HepG2 (cell line): ENCODE measurements around the gene ZBTB7A. TPM values are rescaled to one million over a fixed set of nuclear protein-coding genes. Genes with fewer than 3 reads are reported as not detected.

Source experiments
- ATAC-seq: fragments of 200-7000 bp; cut with Tn5 transposase; 3 replicates; pipeline ENCODE4 v1.9.1; 2020; ENCODE audit warnings: mild to moderate bottlenecking, moderate library complexity
- BruUV-seq: library from RNA; stranded (reverse); fragments of 400-500 nt; replicated peaks from 2 replicates; lab custom pipeline; 2021; lab: Mats Ljungman, UMichigan
- CTCF ChIA-PET: fragments of 300-600 bp; formaldehyde crosslinking; extraction: SDS; loops from one replicate; lab custom pipeline; 2021; ENCODE audit warnings: low total read pairs, inconsistent platforms, low intra/inter-chr PET ratio; lab: Yijun Ruan, JAX
- POLR2A ChIA-PET: fragments of 350-600 bp; sonication (Branson Sonifier 250); formaldehyde crosslinking; loops from one replicate; lab custom pipeline; 2020; ENCODE audit warnings: antibody characterized with exemption, inconsistent platforms; lab: Yijun Ruan, JAX
- DNase-seq: peaks from one replicate; pipeline ENCODE4 v3.0.0-alpha.2; 2015; ENCODE audit warnings: low spot score
- FAIRE-seq: peaks from 3 replicates; lab custom pipeline; 2011; peaks lifted over from hg19 to GRCh38; lab: Jason Lieb, UNC
- H2AFZ ChIP-seq: one replicate; pipeline ENCODE4 v1.6.1; 2011; ENCODE audit warnings: low read length, inconsistent platforms
- H3K27ac ChIP-seq: fragments of 300-600 bp; 3 replicates; pipeline ENCODE4 v1.8.0; 2011; ENCODE audit warnings: mixed run types, mild to moderate bottlenecking, mixed read lengths, low read length, inconsistent platforms; ENCODE audit not compliant: insufficient read depth; ENCODE audit errors: extremely low read length
- H3K27me3 ChIP-seq, 2 experiments: fragments of 200-600 bp in 1 of 2; 2 replicates in 1 of 2; 3 replicates in 1 of 2; pipeline versions ENCODE4 v1.6.0 to v1.8.0; 2011; ENCODE audit warnings: low read length in 2 of 2, mild to moderate bottlenecking in 2 of 2, moderate library complexity in 2 of 2, inconsistent platforms in 1 of 2; ENCODE audit not compliant: insufficient read depth in 2 of 2, control insufficient read depth in 1 of 2
- H3K36me3 ChIP-seq, 2 experiments: fragments of 200-600 bp in 1 of 2; replicated peaks in 1 of 2; 2 replicates in 1 of 2; 3 replicates in 1 of 2; pipeline versions ENCODE4 v1.5.1 to v1.8.0; 2011; ENCODE audit warnings: low read length in 2 of 2, inconsistent platforms in 1 of 2; ENCODE audit not compliant: insufficient read depth in 2 of 2, control insufficient read depth in 1 of 2
- H3K4me1 ChIP-seq: 2 replicates; pipeline ENCODE4 v1.5.1; 2012; ENCODE audit warnings: low read length, inconsistent platforms; ENCODE audit not compliant: insufficient read depth
- H3K4me2 ChIP-seq: 2 replicates; pipeline ENCODE4 v1.6.0; 2011; ENCODE audit warnings: low read depth, low read length, inconsistent platforms
- H3K4me3 ChIP-seq, 3 experiments: fragments of 200-600 bp in 1 of 3; sonication (generic), shearing (Covaris generic) in 1 of 3; replicated peaks in 1 of 3; 2 replicates each; pipeline ENCODE4 v1.5.1; 2011 to 2016; ENCODE audit warnings: low read length in 3 of 3, inconsistent platforms in 2 of 3, low read depth in 2 of 3, mild to moderate bottlenecking in 2 of 3, control low read depth in 1 of 3, mixed read lengths in 1 of 3; ENCODE audit not compliant: insufficient read depth in 1 of 3
- H3K79me2 ChIP-seq: one replicate; pipeline ENCODE4 v1.6.1; 2011; ENCODE audit warnings: low read length, inconsistent platforms; ENCODE audit not compliant: insufficient read depth
- H3K9ac ChIP-seq: 2 replicates; pipeline ENCODE4 v1.6.0; 2011; ENCODE audit warnings: mild to moderate bottlenecking, low read depth, low read length, inconsistent platforms; ENCODE audit not compliant: insufficient read depth
- H3K9me3 ChIP-seq: 2 replicates; pipeline ENCODE4 v1.5.1; 2012; ENCODE audit warnings: mild to moderate bottlenecking, low read length
- H4K20me1 ChIP-seq: 2 replicates; pipeline ENCODE4 v1.6.0; 2011; ENCODE audit warnings: inconsistent platforms, mild to moderate bottlenecking, low read length, moderate library complexity; ENCODE audit not compliant: insufficient read depth
- ARID2 ChIP-seq: sonication (generic); formaldehyde crosslinking; IDR thresholded peaks from 2 replicates; pipeline ENCODE4 v1.8.1; 2022; ENCODE audit warnings: mild to moderate bottlenecking, missing genetic modification reagents, borderline replicate concordance
- PATZ1 ChIP-seq: sonication (generic); formaldehyde crosslinking; IDR thresholded peaks from 2 replicates; pipeline ENCODE4 v1.4.0; 2020; ENCODE audit warnings: missing genetic modification reagents
- POLR2G ChIP-seq: fragments of 200-400 bp; formaldehyde crosslinking; IDR thresholded peaks from 2 replicates; pipeline ENCODE4 v1.6.1; 2018; ENCODE audit warnings: mild to moderate bottlenecking, low read depth, low read length, moderate library complexity
- SRY ChIP-seq: sonication (generic); formaldehyde crosslinking; IDR thresholded peaks from 2 replicates; pipeline ENCODE4 v1.8.0; 2022; ENCODE audit warnings: mild to moderate bottlenecking, missing genetic modification reagents
- XRCC5 ChIP-seq: fragments of 200-400 bp; formaldehyde crosslinking; optimal IDR thresholded peaks from 2 replicates; pipeline ENCODE3; 2017; ENCODE audit warnings: mild to moderate bottlenecking, low read length
- ZBTB33 ChIP-seq: sonication (generic); formaldehyde crosslinking; IDR thresholded peaks from 2 replicates; pipeline ENCODE4 v1.4.0; 2020; ENCODE audit warnings: missing genetic modification reagents
- ZNF275 ChIP-seq: sonication (generic); formaldehyde crosslinking; IDR thresholded peaks from 2 replicates; pipeline ENCODE4 v1.8.0; 2022; ENCODE audit warnings: missing genetic modification reagents, mild to moderate bottlenecking, inconsistent platforms, borderline replicate concordance
- ZNF7 ChIP-seq: IDR thresholded peaks from 2 replicates; pipeline ENCODE4 v1.6.1; 2016; ENCODE audit warnings: missing biosample characterization, missing genetic modification reagents
- ZNF75D ChIP-seq: sonication (generic); formaldehyde crosslinking; IDR thresholded peaks from 2 replicates; pipeline ENCODE4 v1.8.1; 2023; ENCODE audit warnings: missing genetic modification reagents, mild to moderate bottlenecking, borderline replicate concordance
- ZNF782 ChIP-seq: sonication (generic); formaldehyde crosslinking; IDR thresholded peaks from 2 replicates; pipeline ENCODE4 v1.4.0; 2020; ENCODE audit warnings: missing genetic modification reagents, mild to moderate bottlenecking, borderline replicate concordance
- WGBS: methylation state at CpG from one replicate; pipeline ENCODE4 v1.1.6; 2017; ENCODE audit warnings: low lambda C conversion rate; 5-methylcytosine and 5-hydroxymethylcytosine counted together
- in situ Hi-C: cut with HindIII; loops from 2 replicates; pipeline ENCODE4 v1.10.0; 2017; ENCODE audit warnings: low pct_unique_long_range_greater_than_20kb; ENCODE audit not compliant: extremely low pct_ligation_motif_present
- intact Hi-C: fragments of 100-400 bp; cut with micrococcal nuclease; formaldehyde crosslinking; loops from one replicate; pipeline ENCODE4 v1.10.0; 2022; ENCODE audit not compliant: unreplicated experiment
- polyA plus RNA-seq, 8 experiments: library from polyadenylated mRNA; depleted of rRNA in 3 of 8; stranded (reverse) in 7 of 8; unstranded in 1 of 8; fragments of >200 nt; fragmentation: Illumina TruSeq in 4 of 8; extraction: Trizol in 4 of 8; gene quantifications; 2 replicates each; pipeline versions ENCODE4 v1.2.1 to v1.2.3, GENCODE V29; 2011 to 2016; ENCODE audit warnings: low read depth in 4 of 8, missing spikeins in 1 of 8, mixed read lengths in 1 of 8; ENCODE audit not compliant: insufficient read depth in 1 of 8
- total RNA-seq, 5 experiments: library from RNA; depleted of rRNA; stranded (reverse); fragments of >200 nt; fragmentation: Illumina TruSeq; extraction: Trizol; gene quantifications; 2 replicates each; pipeline ENCODE4 v1.2.3, GENCODE V29; 2016; ENCODE audit warnings: low read depth in 1 of 5

Gene ZBTB7A
- total and polyA plus RNA-seq, 2 of the 13 experiments (the other 11 are each of a cell fraction or from before 2014, with no cell fraction given) = 3.6 to 4.0 TPM

GRCh38 chr19:4059453-4059871, 7.2 kb downstream of the ZBTB7A start:
- in situ Hi-C loops = no loop called here
- POLR2A ChIA-PET = interaction anchor here (1.4 to 2.1 kb wide), 6 partner anchors 14 to 89 kb away, joined by 3 to 10 read pairs (median 6); partner anchors contain the start of genes DAPK3, EEF2 and PIAS4
- no peak overlapping the region for H2AFZ ChIP-seq
- peaks cover 65% of the 10 kb centered on the region for H4K20me1 ChIP-seq
- no peak for FAIRE-seq
- peaks cover 12 to 33% of the 10 kb centered on the region in 2 experiments for H3K36me3 ChIP-seq
- H3K79me2 ChIP-seq = peaks cover 81% of the 10 kb centered on the region
- WGBS = 0% methylated on average over 2 of the region's 19 CpGs
- H3K4me3 ChIP-seq = peak overlapping the region; percentile 33 to 69 (median 58)
- H3K27me3 ChIP-seq = no peaks in the 10 kb centered on the region
- H3K4me2 ChIP-seq = peak overlapping the region; percentile 79
- intact Hi-C loops = loop anchor here (10.0 kb wide), 1 partner anchor 85 kb away; no protein-coding TSS in a partner anchor
- CTCF ChIA-PET = no interaction called here
- no peak for ATAC-seq
- BruUV-seq = no TSS peak
- TF ChIP-seq ZNF275 (CRISPR knock-in tag) (no peak), ZBTB33 (CRISPR knock-in tag) (peak; percentile 87), ZNF782 (CRISPR knock-in tag) (no peak), ARID2 (CRISPR knock-in tag) (no peak), ZNF7 (no peak), PATZ1 (peak; percentile 38), POLR2G (peak; percentile 10; the same call in 1 of the 2 replicates), SRY (CRISPR knock-in tag) (0 out of 2 replicates have a peak, but pooled peaks have one; percentile 42), ZNF75D (no peak), XRCC5 (peak; percentile 1)
- H3K4me1 ChIP-seq = peaks cover 68% of the 10 kb centered on the region
- H3K9me3 ChIP-seq = no peaks in the 10 kb centered on the region
- DNase-seq = no peak
- peak overlapping the region; percentile 91 for H3K9ac ChIP-seq
- peak overlapping the region; percentile 94 for H3K27ac ChIP-seq
